Epithelial cell of esophagus (primary cell): ENCODE data around the gene JPT2.

Experiments used
- DNase-seq: peaks from one replicate; pipeline ENCODE4 v3.0.0; 2010; ENCODE audit warnings: low read depth
- H3K4me3 ChIP-seq: 2 replicates; pipeline ENCODE4 v1.5.1; 2011; ENCODE audit warnings: mild to moderate bottlenecking, low read length, control low read depth
- TF ChIP-seq, protein P1 (sequence below): IDR thresholded peaks from 2 replicates; pipeline ENCODE4 v1.5.1; 2011; ENCODE audit warnings: low read depth, mild to moderate bottlenecking, low read length, control low read depth, inconsistent platforms; ENCODE audit not compliant: insufficient read depth; ENCODE audit errors: missing control alignments

The JPT2 gene

DNA sequence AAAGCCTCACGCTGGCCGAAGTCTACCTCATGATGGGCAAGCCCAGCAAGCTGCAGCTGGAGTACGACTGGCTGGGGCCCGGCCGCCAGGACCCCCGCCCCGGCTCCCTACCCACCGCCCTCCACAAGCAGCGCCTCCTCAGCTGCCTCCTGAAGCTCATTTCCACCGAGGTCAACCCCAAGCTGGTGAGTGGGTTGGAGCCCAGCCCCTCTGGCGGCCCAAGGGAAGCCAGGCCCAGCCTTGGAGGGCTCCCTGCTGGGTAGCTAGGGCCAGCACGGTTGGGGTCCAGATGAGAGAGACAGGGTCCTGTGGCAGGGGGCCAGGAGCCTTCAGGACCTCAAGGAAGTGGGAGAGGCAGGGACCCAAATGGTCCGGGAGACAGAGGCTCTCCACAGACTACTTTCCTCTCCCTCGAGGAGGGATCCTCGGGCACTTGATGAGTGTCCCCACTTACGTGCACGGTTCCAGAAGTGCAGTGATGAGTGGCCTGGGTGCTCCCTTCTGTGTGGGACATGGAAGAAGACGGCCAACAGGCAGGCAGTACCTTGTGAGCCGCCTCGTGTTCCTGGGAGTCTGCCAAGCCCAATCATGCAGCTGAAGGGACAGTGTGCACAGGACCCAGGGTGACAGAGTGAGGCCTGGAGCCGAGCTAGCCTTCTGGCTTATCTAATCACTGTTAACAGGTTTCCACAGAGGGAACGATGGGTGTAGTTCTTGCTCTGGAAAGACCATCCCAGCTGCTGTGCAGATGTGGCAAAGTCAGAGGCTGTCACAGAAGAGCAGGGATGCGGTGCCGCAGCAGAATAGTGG lies 21.1 kb upstream of the JPT2 start:
- H3K4me3 ChIP-seq = no peak overlapping the region
- no peak for DNase-seq
- TF ChIP-seq, protein P1, sequence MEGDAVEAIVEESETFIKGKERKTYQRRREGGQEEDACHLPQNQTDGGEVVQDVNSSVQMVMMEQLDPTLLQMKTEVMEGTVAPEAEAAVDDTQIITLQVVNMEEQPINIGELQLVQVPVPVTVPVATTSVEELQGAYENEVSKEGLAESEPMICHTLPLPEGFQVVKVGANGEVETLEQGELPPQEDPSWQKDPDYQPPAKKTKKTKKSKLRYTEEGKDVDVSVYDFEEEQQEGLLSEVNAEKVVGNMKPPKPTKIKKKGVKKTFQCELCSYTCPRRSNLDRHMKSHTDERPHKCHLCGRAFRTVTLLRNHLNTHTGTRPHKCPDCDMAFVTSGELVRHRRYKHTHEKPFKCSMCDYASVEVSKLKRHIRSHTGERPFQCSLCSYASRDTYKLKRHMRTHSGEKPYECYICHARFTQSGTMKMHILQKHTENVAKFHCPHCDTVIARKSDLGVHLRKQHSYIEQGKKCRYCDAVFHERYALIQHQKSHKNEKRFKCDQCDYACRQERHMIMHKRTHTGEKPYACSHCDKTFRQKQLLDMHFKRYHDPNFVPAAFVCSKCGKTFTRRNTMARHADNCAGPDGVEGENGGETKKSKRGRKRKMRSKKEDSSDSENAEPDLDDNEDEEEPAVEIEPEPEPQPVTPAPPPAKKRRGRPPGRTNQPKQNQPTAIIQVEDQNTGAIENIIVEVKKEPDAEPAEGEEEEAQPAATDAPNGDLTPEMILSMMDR = no peak

GRCh38 chr16:1657841-1658240 lies 20.2 kb upstream of the JPT2 start:
- H3K4me3 ChIP-seq = no peak overlapping the region
- TF ChIP-seq, protein P1 = no peak
- no peak for DNase-seq

GRCh38 chr16:1659031-1659430 lies 19.0 kb upstream of the JPT2 start:
- H3K4me3 ChIP-seq = no peak overlapping the region
- DNase-seq = no peak
- TF ChIP-seq, protein P1 = no peak

GRCh38 chr16:1661826-1662225 lies 16.3 kb upstream of the JPT2 start:
- DNase-seq = no peak
- TF ChIP-seq, protein P1 = no peak
- H3K4me3 ChIP-seq = no peak overlapping the region

DNA sequence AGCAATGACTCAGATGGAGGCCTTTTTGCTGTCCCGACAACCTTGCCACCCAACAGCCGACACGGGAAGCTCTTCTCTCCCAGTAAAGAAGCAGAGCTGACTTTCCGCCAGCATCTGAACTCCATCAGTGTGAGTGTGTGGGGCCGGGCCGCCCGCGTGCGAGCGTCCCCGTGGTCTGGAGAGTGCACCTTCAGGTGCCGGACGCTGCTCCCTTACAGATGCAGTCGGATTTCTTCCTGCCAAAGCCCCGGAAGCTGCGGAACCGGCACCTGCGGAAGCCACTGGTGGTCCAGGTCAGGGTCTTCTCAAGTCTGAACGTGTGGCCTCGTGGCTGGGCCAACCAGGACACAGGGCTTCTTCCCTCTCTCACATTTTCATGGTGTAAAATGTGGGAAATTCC lies 15.5 kb upstream of the JPT2 start:
- TF ChIP-seq, protein P1 = no peak
- no peak overlapping the region for H3K4me3 ChIP-seq
- DNase-seq = no peak

DNA sequence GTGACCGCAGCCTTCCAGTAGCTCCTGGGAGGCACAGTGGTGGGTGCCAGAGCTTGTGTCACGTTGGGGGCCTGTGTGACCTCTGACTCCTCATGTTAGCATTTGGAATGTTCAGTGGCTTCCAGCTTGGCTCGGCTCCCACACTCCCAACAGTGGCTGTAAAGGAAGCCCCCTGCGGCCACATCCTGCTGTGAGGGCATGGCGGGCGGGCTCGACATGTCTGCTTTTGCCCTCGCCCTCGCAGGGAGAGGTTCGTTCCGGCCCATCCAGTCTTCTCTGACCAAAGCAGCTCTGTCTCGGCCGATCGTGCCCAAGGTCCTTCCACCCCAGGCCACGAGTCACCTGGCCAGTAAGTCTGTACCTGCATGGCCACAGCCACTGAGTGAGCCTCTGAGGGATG lies 12.2 kb upstream of the JPT2 start:
- H3K4me3 ChIP-seq = no peak overlapping the region
- DNase-seq = no peak
- TF ChIP-seq, protein P1 = no peak

DNA sequence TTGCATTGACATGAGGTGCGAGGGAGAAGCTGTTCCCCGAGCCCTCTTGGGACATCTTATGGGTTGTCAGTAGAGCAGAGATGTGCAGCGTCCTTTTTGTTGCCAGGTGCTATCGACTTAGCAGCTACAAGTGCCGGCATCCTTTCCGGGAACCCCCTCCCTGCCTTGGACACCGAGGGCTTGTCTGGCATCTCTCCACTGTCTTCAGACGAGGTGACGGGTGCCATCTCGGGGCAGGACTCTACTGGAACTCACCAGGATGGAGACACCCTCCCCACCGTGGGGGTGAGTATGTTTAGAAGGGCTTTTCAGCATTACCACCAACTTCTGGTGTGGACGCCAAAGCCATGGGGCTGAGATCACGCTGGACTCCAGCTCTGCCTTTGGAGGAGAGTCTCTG lies 11.8 kb upstream of the JPT2 start:
- H3K4me3 ChIP-seq = no peak overlapping the region
- TF ChIP-seq, protein P1 = no peak
- no peak for DNase-seq
